ENCODE results near the gene DOK4. TPM values are rescaled to one million over a fixed set of nuclear protein-coding genes. Genes with fewer than 3 reads are reported as not detected.

Gene DOK4
- total RNA-seq, 1 experiment from 2014 or later, result 13.1 TPM

DNA sequence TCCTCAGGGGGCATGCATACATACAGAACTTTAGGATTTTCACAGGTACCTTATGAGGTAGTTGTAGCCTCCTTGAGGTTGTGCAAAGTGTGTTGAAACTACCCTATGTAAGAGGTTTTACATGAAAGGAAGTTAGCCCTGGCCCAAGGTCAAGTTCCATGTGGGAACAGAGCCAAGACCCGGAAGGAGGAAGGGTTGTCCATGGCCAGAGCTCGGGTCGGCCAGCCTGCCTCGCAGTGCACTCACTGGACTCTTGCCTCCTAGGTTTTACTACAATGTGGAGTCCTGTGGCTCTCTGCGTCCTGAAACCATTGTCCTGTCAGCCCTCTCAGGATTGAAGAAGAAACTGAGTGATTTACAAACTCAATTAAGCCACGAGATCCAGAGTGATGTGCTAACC is 15.6 kb downstream of the DOK4 start:
- Mint-ChIP-seq H3K4me1 (peaks cover 22 to 28% of the 10 kb centered on the region in 2 experiments), H3K27ac (no peak overlapping the region), H3K4me3 (no peak overlapping the region), H3K27me3 (ENCODE audit: low read depth) (no peaks in the 10 kb centered on the region), H3K9me3 (no peaks in the 10 kb centered on the region), H3K36me3 (ENCODE audit: insufficient read depth in 1 of 3, low read depth in 3 of 3) (peaks cover 36 to 66% (median 57%) of the 10 kb centered on the region in 3 experiments)
- no CpG with 5 or more reads among the region's 6 CpGs for WGBS (ENCODE audit: extremely low coverage, insufficient read length, low lambda C conversion rate)
- Histone ChIP-seq H3K14ac (ENCODE audit: insufficient read depth, low read length) (no peak overlapping the region), H2BK20ac (ENCODE audit: low read depth, low read length, poor library complexity, severe bottlenecking) (no peak overlapping the region), H2BK5ac (ENCODE audit: insufficient read length, low read length) (no peak overlapping the region), H3K56ac (ENCODE audit: insufficient read length, low read depth, low read length) (no peak overlapping the region), H3K4me1 (ENCODE audit: insufficient read depth, low read length) (peaks cover 14% of the 10 kb centered on the region; the same call in 1 of the 2 replicates), H4K20me1 (ENCODE audit: control insufficient read depth, insufficient read depth, insufficient read length) (no peaks in the 10 kb centered on the region), H2AK5ac (ENCODE audit: insufficient read length, low read length) (no peak overlapping the region), H3K27ac (ENCODE audit: insufficient read length, low read depth, low read length) (no peak overlapping the region), H3K27me3 (ENCODE audit: insufficient read depth, low read length) (no peaks in the 10 kb centered on the region), H3K18ac (ENCODE audit: insufficient read length, low read depth, low read length) (no peak overlapping the region), H4K91ac (ENCODE audit: insufficient read length, low read depth, low read length) (no peak overlapping the region), H2BK15ac (ENCODE audit: low read depth, low read length) (no peak overlapping the region), H4K5ac (ENCODE audit: insufficient read length, low read depth, low read length) (no peak overlapping the region), H2BK120ac (ENCODE audit: low read depth, low read length, poor library complexity, severe bottlenecking) (no peak overlapping the region), H4K8ac (replicated peaks; ENCODE audit: insufficient read length, low read depth, low read length) (no peak overlapping the region), H3K79me1 (ENCODE audit: insufficient read depth, low read depth, low read length, poor library complexity, severe bottlenecking) (no peaks in the 10 kb centered on the region), H3K23ac (ENCODE audit: insufficient read length, low read depth, low read length) (no peak overlapping the region), H3K23me2 (ENCODE audit: insufficient read length, low read depth, low read length, poor library complexity, severe bottlenecking) (no peaks in the 10 kb centered on the region), H2AFZ (ENCODE audit: low read length) (no peak overlapping the region), H3K79me2 (ENCODE audit: insufficient read depth, low read length) (no peaks in the 10 kb centered on the region), H3K9ac (ENCODE audit: extremely low read depth, insufficient read length, low read length) (no peak overlapping the region), H3K4ac (ENCODE audit: low read depth, low read length) (no peak overlapping the region), H3K4me2 (ENCODE audit: insufficient read depth, insufficient read length, low read length) (no peak overlapping the region), H3T11ph (ENCODE audit: low read length) (no peak overlapping the region), H3K9me3 (ENCODE audit: control insufficient read depth, low read depth, low read length) (no peaks in the 10 kb centered on the region), H2BK12ac (ENCODE audit: insufficient read length, low read depth, low read length) (no peak overlapping the region)
- peak; percentile 19 for DNase-seq
- TF ChIP-seq, protein P1, sequence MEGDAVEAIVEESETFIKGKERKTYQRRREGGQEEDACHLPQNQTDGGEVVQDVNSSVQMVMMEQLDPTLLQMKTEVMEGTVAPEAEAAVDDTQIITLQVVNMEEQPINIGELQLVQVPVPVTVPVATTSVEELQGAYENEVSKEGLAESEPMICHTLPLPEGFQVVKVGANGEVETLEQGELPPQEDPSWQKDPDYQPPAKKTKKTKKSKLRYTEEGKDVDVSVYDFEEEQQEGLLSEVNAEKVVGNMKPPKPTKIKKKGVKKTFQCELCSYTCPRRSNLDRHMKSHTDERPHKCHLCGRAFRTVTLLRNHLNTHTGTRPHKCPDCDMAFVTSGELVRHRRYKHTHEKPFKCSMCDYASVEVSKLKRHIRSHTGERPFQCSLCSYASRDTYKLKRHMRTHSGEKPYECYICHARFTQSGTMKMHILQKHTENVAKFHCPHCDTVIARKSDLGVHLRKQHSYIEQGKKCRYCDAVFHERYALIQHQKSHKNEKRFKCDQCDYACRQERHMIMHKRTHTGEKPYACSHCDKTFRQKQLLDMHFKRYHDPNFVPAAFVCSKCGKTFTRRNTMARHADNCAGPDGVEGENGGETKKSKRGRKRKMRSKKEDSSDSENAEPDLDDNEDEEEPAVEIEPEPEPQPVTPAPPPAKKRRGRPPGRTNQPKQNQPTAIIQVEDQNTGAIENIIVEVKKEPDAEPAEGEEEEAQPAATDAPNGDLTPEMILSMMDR (conservative IDR thresholded peaks at IDR 0.05), result no peak

All from H9 (cell line).